GM12892 (cell line): ENCODE results near the gene MAPKAPK3.

ENCODE experiments used
- DNase-seq: peaks from one replicate; pipeline ENCODE4 v3.0.0; 2011; ENCODE audit not compliant: insufficient read length
- FAIRE-seq: peaks from 2 replicates; lab custom pipeline; 2011; peaks lifted over from hg19 to GRCh38; lab: Jason Lieb, UNC
- POLR2A ChIP-seq: IDR thresholded peaks from 2 replicates; pipeline ENCODE4 v1.6.1; 2011; ENCODE audit warnings: low read depth, low read length, control low read depth
- POLR2AphosphoS5 ChIP-seq: IDR thresholded peaks from 2 replicates; pipeline ENCODE4 v1.6.1; 2011; ENCODE audit warnings: low read depth, low read length, control low read depth
- TAF1 ChIP-seq: IDR thresholded peaks from 2 replicates; pipeline ENCODE4 v1.6.1; 2011; ENCODE audit warnings: low read depth, mild to moderate bottlenecking, control low read depth, low read length, borderline replicate concordance

MAPKAPK3 gene

DNA sequence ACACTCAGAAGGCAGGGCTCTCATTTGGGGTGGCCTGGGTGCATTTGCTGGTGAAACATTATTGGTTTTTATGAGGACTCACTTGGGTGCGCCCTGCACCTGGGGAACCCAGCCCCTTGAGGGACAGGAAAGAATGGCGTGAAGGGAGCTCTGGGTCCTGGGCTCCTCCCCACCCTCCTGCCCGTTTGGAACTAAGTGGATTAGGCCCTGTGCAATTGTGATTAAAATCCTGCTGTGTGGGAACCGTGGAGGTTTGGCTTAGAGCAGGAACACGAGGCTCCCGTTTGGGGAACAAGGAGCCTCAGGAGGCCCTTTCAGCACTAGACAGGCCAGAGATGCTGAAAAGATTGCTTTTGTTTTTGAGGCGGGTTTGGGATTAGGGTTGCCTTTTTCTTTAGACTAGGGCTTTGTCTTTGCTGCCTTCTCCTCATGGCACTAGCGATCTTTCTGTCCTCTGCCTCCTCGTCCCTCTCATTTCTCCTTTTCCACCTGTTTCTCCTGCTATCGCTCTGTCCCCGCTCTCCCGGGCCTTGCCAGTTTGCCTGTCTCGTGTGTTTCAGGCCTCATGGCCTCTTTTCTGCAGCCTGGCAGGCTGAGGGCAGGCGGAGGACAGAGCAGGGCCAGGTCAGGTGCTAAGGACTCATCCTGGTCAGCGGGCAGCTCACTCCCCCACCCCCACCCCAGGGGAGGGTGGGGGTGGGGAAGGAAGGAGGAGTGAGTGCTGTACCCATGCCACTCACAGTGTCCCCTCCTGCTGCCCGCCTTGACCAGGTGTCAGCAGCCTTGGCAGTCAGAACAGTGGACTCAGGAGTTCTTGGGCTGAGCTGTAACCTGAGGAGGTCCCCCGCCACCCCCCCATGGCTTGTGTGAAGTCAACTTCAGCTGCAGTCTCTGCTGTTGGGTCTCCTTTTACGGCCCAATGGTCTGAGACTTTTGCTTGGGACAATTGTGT is 8.6 kb downstream of the MAPKAPK3 start:
- TF ChIP-seq POLR2A = no peak
- no peak for TF ChIP-seq TAF1
- TF ChIP-seq POLR2AphosphoS5 = no peak
- DNase-seq (no peak), FAIRE-seq (no peak)

DNA sequence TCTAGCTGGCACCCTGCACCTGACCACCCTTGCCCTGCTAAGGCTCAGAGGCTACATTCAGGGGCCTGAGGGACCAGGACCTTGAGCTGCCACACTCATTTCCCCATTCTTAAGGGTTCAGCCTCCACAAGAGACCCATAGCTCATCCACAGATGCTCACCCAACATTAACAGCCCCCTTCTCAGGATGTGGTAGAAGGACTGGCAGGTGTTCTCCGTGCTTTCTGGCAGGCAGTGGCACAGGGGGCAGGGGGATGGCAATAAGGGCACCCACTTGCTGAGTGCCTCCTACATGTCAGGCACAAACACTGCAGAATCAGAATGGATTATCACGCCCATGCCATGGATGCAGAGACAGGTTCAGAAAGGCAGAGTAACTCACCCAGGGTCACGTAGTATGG is 9.4 kb downstream of the MAPKAPK3 start:
- TF ChIP-seq TAF1 (no peak), POLR2AphosphoS5 (no peak), POLR2A (no peak)
- no peak for DNase-seq
- FAIRE-seq = no peak

DNA sequence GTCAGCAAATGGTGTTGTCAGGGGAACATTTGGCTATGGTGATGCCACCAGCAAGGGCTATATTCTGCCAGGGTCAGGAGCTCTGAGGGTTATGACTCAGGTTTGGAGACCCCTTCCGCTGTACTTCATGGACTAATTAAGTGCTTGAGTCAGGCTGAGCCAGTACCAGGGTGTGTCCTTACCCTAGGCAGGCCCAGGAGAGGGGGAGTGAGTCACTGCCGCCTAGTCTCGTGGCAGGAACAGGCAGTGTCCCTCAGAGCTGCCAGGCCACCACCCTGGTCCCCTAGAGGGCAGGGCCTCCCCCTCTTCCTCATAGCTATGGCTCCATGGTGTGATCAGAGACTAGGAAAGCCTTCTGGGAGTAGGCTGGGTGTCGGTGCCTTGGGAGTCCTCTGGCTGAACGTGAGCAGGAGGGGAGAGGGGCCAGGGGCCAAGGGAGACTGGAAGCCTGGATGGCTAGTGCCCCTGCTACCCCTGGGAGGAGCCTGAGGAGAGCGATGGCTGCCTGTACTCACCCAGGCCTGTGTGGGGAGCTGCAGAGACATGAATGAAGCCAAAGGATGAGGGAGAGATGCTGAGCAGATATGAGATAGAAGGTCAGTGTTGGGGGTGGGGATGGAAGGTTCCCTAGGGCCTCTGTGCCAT is 10.6 kb downstream of the MAPKAPK3 start:
- no peak for DNase-seq
- TF ChIP-seq TAF1 = no peak
- TF ChIP-seq POLR2AphosphoS5 = no peak
- no peak for TF ChIP-seq POLR2A
- FAIRE-seq = no peak

- FAIRE-seq = no peak
- TF ChIP-seq POLR2A (no peak), POLR2AphosphoS5 (no peak), TAF1 (no peak)
- no peak for DNase-seq
These were observed 11.7 kb downstream of the MAPKAPK3 start for GRCh38 chr3:50628601-50629000.

GRCh38 chr3:50630394-50630793 is 13.4 kb downstream of the MAPKAPK3 start:
- DNase-seq (no peak), FAIRE-seq (no peak)
- TF ChIP-seq POLR2A (no peak), TAF1 (no peak), POLR2AphosphoS5 (no peak)

GRCh38 chr3:50630877-50631276 is 13.9 kb downstream of the MAPKAPK3 start:
- no peak for TF ChIP-seq POLR2A
- TF ChIP-seq TAF1 = no peak
- TF ChIP-seq POLR2AphosphoS5 = no peak
- FAIRE-seq = no peak
- DNase-seq = no peak

DNA sequence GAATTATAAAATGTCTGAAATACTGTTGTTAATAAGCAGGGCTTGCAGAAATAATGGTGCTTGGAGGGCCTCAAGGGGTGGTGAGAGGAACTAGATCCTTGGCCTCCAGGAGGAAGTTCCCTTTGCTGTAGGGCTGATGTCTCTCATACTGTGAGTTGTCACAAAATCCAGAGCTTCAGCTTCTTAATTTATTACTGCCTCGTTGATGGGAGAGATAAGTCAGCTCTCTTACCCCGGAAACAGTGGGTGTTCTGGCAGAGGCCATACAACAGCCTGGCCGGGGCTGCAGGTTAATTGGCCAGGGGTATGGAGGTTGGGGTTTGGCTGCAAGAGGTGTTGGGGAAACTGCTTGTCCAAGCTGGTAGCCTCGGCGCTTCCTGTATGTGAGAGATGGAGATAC is 15.5 kb downstream of the MAPKAPK3 start:
- DNase-seq (no peak), FAIRE-seq (no peak)
- TF ChIP-seq TAF1 (no peak), POLR2A (no peak), POLR2AphosphoS5 (no peak)

DNA sequence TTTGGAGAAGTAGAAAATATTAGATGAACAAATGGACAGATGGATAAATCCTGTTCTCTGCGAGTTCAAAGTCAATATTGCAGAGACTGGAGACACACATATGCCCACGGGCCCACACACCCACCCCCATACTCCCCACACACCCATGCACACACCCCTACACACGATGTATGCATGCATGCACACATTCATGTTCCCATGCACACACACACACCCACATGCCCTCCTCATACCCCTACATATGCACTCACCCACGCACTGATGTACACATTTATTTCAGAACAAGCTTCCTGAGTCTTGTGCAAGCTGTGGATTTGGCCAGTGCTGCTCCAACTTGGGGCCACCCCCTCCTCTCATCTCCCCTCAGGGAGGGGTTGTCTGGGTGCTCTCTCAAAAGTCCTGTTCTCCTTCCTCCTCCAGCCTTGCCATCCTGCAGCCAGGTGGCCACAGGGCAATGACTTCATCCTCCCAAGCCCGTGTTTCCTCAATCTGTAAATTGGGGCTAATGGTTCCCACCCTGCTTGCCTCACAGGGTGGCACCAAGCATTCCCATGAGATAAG is 16.4 kb downstream of the MAPKAPK3 start:
- DNase-seq = no peak
- TF ChIP-seq POLR2AphosphoS5 = no peak
- TF ChIP-seq TAF1 = no peak
- TF ChIP-seq POLR2A = no peak
- no peak for FAIRE-seq

DNA sequence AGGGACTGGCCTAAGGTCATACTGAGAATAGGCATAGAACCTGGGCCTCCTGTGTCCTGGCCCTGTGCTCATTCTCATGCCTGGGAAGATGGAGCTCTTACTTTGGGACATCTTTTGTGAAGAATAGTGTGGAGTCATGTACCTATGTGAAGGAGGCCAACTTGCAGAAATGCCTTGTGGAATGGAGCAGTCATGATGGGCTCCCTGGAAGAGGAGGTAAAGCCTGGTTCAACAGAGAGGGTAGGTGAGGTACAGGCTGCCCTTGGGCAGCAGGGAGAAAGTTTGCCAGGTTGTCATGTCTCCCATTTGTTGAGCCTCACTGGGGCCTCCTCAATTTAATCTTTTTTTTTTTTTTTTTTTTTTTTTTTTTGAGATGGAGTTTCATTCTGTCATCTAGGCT is 18.1 kb downstream of the MAPKAPK3 start:
- FAIRE-seq (no peak), DNase-seq (no peak)
- no peak for TF ChIP-seq TAF1

DNA sequence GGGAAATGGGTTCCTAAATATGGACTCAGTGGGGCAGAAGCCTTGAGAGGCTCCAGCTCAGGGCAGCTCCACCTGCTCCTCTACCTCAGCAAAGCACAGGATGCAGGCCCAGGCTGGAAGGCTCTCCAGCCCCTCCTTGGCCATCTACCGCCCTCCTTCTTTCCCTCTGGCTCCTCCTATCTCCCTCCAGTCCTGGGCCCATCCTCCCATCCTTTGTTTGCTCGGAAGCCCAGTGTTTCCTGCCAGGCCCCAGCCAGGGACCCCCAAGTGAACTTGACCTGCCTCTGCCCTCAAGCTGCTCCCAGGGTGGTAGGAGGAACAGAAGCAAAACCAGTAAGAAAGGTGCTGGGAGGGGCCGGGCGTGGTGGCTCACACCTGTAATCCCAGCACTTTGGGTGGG is 20.1 kb downstream of the MAPKAPK3 start:
- TF ChIP-seq POLR2A (no peak), TAF1 (no peak), POLR2AphosphoS5 (no peak)
- FAIRE-seq (no peak), DNase-seq (no peak)

- DNase-seq (no peak), FAIRE-seq (no peak)
- no peak for TF ChIP-seq POLR2A
- TF ChIP-seq TAF1 = no peak
- no peak for TF ChIP-seq POLR2AphosphoS5
These were observed 21.0 kb downstream of the MAPKAPK3 start for GRCh38 chr3:50637945-50638344.

- FAIRE-seq (no peak), DNase-seq (no peak)
- TF ChIP-seq POLR2AphosphoS5 = no peak
- TF ChIP-seq TAF1 = no peak
These were observed 22.1 kb downstream of the MAPKAPK3 start for GRCh38 chr3:50639055-50639494.

DNA sequence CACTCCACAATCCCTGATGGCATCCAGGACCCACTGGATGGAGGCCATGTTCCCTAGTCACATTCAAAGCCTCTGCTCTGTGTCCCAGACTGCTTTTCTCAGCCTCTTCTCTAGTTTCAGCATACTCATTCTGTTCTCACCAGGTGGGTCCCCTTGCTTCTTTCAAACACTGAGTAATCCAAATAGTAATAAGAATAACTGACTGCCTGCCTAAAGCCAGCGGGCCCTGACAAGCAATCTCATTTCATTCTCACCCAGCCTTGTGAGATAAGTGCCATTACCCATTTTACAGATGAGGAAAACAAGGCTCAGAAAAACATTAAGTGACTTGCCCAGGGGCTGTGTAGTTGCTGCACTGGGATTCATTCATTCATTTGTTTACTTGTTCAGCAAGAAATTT is 25.4 kb downstream of the MAPKAPK3 start:
- DNase-seq (no peak), FAIRE-seq (no peak)
- TF ChIP-seq POLR2AphosphoS5 = no peak
- TF ChIP-seq TAF1 = no peak
- TF ChIP-seq POLR2A = no peak
